ENCODE measurements around the gene RBMY1D.

DNA sequence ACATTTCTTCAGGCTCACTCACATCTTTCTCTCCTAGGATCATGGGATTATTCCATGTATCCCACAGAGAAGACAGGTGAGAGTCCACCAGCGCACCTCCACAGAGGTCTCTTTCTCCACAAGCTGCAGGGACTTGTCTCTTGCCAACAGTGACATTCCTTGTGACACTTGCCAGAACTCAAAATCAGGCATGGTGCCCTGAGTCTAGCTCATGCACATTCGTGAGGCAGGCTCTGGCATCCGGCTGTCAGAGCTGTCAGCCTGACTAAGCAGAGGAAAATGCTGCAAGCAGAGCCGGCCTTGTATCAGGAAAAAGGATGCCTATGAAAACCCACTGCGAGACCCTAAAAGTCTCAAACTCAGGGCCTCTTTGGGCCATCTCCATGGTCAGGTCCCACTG lies 54.8 kb downstream of the RBMY1D start:
- TF ChIP-seq POLR2AphosphoS5 (IDR thresholded peaks at IDR 0.05; ENCODE audit: low read depth, low read length): no peak
- TF ChIP-seq POLR2A (IDR thresholded peaks at IDR 0.05; ENCODE audit: low read depth, low read length): no peak
